ENCODE data around the gene DHRS12. TPM values are rescaled to one million over a fixed set of nuclear protein-coding genes. Genes with fewer than 3 reads are reported as not detected.

The DHRS12 gene
- total RNA-seq, 2 experiments from 2014 or later: 10.0 to 14.8 TPM

- H3K36me3 ChIP-seq (ENCODE audit: insufficient read depth, low read length): peaks cover 33% of the 10 kb centered on the region
- intact Hi-C loops (cut with DNase I, micrococcal nuclease): loop anchor here in 1 of 2 experiments (5.0 to 10.0 kb wide), 2 partner anchors 510 to 668 kb away; no protein-coding TSS in a partner anchor
- Mint-ChIP-seq H3K9me3 (no peaks in the 10 kb centered on the region), H3K27me3 (no peaks in the 10 kb centered on the region), H3K4me3 (no peak overlapping the region), H3K36me3 (ENCODE audit: low read depth) (peaks cover 54% of the 10 kb centered on the region), H3K27ac (no peak overlapping the region), H3K4me1 (ENCODE audit: low read depth) (peaks cover 10% of the 10 kb centered on the region)
- ChIA-PET POLR2A (interaction anchor here (1.0 kb wide), 1 partner anchor 342 kb away, joined by 4 read pairs; the partner anchor contains the start of gene INTS6), CTCF (no interaction called here)
- H3K27me3 ChIP-seq (ENCODE audit: control insufficient read depth in 1 of 2, insufficient read depth in 2 of 2, low read length in 2 of 2): no peaks in the 10 kb centered on the region
- H3K27ac ChIP-seq (ENCODE audit: low read depth in 1 of 2, low read length in 2 of 2): no peak overlapping the region
- DNase-seq (no peak), ATAC-seq (ENCODE audit: poor library complexity) (no peak)
- H3K4me3 ChIP-seq (ENCODE audit: low read length): no peak overlapping the region
- TF ChIP-seq, protein P1, sequence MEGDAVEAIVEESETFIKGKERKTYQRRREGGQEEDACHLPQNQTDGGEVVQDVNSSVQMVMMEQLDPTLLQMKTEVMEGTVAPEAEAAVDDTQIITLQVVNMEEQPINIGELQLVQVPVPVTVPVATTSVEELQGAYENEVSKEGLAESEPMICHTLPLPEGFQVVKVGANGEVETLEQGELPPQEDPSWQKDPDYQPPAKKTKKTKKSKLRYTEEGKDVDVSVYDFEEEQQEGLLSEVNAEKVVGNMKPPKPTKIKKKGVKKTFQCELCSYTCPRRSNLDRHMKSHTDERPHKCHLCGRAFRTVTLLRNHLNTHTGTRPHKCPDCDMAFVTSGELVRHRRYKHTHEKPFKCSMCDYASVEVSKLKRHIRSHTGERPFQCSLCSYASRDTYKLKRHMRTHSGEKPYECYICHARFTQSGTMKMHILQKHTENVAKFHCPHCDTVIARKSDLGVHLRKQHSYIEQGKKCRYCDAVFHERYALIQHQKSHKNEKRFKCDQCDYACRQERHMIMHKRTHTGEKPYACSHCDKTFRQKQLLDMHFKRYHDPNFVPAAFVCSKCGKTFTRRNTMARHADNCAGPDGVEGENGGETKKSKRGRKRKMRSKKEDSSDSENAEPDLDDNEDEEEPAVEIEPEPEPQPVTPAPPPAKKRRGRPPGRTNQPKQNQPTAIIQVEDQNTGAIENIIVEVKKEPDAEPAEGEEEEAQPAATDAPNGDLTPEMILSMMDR (IDR thresholded peaks at IDR 0.05): no peak
- peaks cover 9% of the 10 kb centered on the region for H3K4me1 ChIP-seq (ENCODE audit: insufficient read depth, low read length)
- H3K9me3 ChIP-seq (ENCODE audit: control insufficient read depth in 1 of 2, insufficient read depth in 1 of 2, low read length in 2 of 2): no peaks in the 10 kb centered on the region
These were observed 9.0 kb downstream of the DHRS12 start for GRCh38 chr13:51794964-51795363.

GRCh38 chr13:51793570-51794271 is 10.2 kb downstream of the DHRS12 start:
- peak in 3 of 14 experiments; percentile 24 to 53 (median 41) for DNase-seq
- no peak for ATAC-seq (ENCODE audit: poor library complexity)
- no peak overlapping the region for H3K4me3 Mint-ChIP-seq
- H3K27ac Mint-ChIP-seq: no peak overlapping the region
- Histone ChIP-seq H3K9me3 (ENCODE audit: control insufficient read depth in 1 of 2, insufficient read depth in 1 of 2, low read length in 2 of 2) (no peaks in the 10 kb centered on the region), H3K4me1 (ENCODE audit: insufficient read depth, low read length) (peaks cover 9% of the 10 kb centered on the region), H3K27me3 (ENCODE audit: control insufficient read depth in 1 of 2, insufficient read depth in 2 of 2, low read length in 2 of 2) (no peaks in the 10 kb centered on the region), H3K27ac (ENCODE audit: low read depth in 1 of 2, low read length in 2 of 2) (no peak overlapping the region), H3K4me3 (ENCODE audit: low read length) (no peak overlapping the region), H3K36me3 (ENCODE audit: insufficient read depth, low read length) (peaks cover 39% of the 10 kb centered on the region)
- intact Hi-C loops (cut with DNase I, micrococcal nuclease): loop anchor here in 1 of 2 experiments (10.0 kb wide), 1 partner anchor 509 kb away; no protein-coding TSS in a partner anchor
- peaks cover 10% of the 10 kb centered on the region for H3K4me1 Mint-ChIP-seq (ENCODE audit: low read depth)
- H3K36me3 Mint-ChIP-seq (ENCODE audit: low read depth): peaks cover 66% of the 10 kb centered on the region
- CTCF ChIA-PET: no interaction called here
- no peaks in the 10 kb centered on the region for H3K27me3 Mint-ChIP-seq
- no peaks in the 10 kb centered on the region for H3K9me3 Mint-ChIP-seq
- TF ChIP-seq, protein P1 (IDR thresholded peaks at IDR 0.05): no peak
- POLR2A ChIA-PET: interaction anchor here (0.7 kb wide), 1 partner anchor 341 kb away, joined by 3 read pairs; the partner anchor contains the start of gene INTS6

GRCh38 chr13:51786425-51787265 is 17.3 kb downstream of the DHRS12 start:
- ATAC-seq (ENCODE audit: poor library complexity): no peak
- peaks cover 16% of the 10 kb centered on the region for H3K36me3 ChIP-seq (ENCODE audit: insufficient read depth, low read length)

More at GRCh38 chr13:51786425-51787265, 17.3 kb downstream of the DHRS12 start:
- Histone ChIP-seq H3K4me1 (ENCODE audit: insufficient read depth, low read length) (peaks cover 3% of the 10 kb centered on the region), H3K27me3 (ENCODE audit: control insufficient read depth in 1 of 2, insufficient read depth in 2 of 2, low read length in 2 of 2) (no peaks in the 10 kb centered on the region), H3K9me3 (ENCODE audit: control insufficient read depth in 1 of 2, insufficient read depth in 1 of 2, low read length in 2 of 2) (no peaks in the 10 kb centered on the region), H3K27ac (ENCODE audit: low read depth in 1 of 2, low read length in 2 of 2) (no peak overlapping the region), H3K4me3 (ENCODE audit: low read length) (no peak overlapping the region)
- ChIA-PET CTCF (no interaction called here), POLR2A (interaction anchor here (0.5 kb wide), 1 partner anchor 432 kb away, joined by 3 read pairs; no protein-coding TSS in a partner anchor)
- Mint-ChIP-seq H3K9me3 (no peaks in the 10 kb centered on the region), H3K27me3 (no peaks in the 10 kb centered on the region), H3K4me3 (no peak overlapping the region), H3K27ac (no peak overlapping the region), H3K4me1 (ENCODE audit: low read depth) (peaks cover 10% of the 10 kb centered on the region), H3K36me3 (ENCODE audit: low read depth) (peaks cover 42% of the 10 kb centered on the region)
- DNase-seq: no peak
- TF ChIP-seq, protein P1 (IDR thresholded peaks at IDR 0.05): no peak
- intact Hi-C loops (cut with DNase I, micrococcal nuclease): no loop called here
